IPS DF 4.7 (cell line): ENCODE results near the gene ALDH3B2.

Source experiments
- DNase-seq: peaks from one replicate; pipeline ENCODE4 v3.0.0-alpha.2; 2013; ENCODE audit warnings: low spot score; ENCODE audit errors: extremely low read depth

Gene ALDH3B2

DNA sequence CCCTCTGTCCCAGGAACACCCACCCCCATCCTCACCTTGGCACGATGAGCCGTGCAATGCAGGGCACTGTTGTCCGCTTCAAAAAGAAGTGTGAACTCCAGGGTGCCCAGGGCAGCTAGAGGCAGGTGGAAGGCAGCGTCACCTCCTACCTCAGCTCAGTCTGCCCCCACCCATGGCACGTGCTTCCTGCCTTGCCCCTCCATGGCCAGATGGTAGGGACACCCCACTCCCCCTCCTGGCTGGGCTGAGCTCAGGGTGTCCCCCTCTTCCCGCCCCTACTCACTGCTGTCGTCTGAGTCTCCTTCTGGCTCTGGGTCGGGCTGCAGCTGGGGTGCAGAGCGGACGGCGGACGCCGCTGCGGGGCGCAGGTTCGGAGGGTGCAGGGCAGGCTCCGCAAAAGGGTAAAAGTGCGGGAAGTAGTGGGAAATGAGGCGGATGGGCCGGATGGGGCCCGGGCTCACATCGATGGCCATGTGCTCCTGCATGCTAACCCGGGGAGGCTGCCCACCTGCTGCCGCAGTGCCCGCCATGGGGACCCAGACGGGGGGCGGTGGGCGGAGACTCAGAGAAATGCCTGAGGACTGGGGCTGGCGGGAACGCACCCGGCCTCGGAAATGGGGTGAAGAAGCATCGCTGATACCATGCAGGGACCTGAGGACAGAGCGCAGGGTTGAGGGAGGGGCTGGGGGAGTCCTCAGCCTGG lies 58.5 kb downstream of the ALDH3B2 start:
- DNase-seq, result no peak

DNA sequence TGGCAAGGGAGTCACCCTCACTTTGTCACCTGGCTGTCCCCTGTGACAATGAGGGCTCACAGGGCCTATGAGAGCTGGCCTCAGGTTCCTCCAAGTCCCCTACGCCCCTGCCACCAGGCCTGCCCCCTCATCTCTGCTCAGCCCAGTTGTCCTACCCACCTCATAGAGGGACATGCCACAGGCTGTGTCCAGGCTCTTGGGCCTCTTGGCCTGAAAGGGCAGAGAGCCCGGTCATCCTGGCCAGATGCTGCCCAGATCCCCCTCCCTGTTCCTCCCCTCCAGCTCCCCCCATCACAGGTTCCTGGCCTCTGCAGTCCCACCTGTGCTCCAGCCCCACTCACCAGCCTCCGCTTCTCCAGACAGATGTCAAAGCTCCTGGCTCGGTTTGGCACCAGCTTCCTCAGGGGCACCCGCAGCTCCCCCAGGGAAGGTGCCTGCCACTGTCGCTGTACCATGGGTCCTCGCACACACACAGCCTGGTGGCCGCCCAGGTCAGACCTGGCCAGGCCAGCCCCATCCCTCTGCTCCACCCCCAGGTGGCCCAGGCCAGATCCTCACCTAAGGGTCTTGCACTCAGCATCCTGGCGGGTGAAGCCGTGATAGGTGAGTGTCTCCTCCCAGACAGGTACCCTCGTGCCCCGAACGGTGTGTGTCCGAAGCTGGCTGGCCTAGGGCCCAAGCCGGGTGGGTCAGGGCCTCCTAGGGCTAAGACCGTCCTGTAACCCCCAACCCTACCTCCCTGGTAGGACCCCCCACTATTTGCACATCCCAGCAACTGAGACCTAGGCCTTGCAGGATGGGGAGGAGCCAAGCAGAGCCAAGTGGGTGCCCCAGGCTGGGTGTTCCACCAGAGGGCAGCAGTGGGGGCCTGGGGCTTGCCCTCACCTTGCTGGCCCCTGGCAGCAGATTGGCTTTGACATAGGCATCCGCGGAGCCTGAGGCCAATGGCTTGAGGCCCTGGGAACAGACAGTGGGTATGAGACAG lies 59.4 kb downstream of the ALDH3B2 start:
- no peak for DNase-seq

DNA sequence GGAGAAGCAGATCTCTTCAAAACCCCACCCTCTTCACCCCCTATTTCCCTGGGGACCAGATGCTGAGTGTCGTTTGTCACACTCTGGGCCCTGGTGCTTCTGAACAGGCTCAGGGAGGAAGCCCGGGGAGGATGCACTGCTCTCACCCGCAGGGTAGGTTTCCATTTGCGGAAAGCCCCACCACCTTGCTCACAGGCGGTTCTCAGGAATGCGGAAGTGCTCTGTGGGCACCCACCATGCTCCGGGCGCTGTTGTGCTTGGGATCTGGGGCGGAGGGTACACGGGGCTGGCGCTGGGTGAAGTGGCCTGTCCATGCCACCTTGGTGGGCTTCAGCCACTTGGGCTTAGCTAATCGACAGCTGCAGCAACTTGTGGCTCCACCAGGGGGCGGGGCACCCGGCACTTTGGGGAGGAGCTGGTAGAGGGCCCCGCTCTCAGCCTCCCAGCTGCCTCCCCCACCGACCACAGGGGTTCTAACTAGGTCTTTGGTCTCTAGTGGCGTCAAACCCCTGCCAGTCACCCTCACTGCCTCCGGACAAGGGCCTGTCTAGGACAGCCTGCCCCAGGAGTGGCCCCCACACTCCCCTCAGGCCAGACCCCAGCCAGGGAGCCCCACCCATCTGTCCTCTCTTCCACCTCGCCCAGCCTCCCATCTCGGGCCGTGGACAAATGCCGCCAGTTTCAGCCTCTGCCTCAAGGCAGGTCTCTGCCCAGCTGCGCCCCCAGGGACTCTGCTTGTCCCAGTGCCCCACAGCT lies 60.3 kb downstream of the ALDH3B2 start:
- DNase-seq, result no peak

DNA sequence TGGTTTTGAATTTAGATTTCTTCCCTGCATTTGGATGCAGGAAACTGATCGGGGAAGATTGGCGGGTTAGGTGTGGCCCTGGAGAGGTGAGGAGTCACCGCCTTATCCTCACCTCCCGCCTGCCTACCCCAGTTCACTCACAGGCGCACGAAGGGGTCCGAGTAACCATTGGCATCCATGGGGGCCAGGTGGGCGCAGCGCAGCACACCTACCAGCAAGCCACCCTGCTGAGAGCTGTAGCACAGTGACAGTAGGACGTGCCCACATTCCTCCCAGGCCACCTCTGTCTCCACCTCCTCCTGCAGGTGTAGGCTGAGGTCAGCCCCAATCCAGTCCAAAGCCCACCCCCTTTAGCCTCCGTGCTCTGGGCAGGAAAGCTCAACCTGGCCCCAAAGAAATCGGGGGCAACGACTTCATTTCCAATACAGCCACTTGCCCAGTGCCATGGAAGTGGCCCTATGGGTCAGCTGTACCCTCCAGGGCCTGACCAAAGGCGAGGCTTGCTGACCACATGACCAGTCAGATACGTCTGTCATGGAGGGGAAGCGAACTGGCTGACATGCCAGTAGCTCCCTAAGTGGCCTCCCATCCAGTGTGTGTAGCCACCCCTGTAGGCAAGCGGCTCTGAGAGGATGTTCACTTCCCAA lies 61.0 kb downstream of the ALDH3B2 start:
- no peak for DNase-seq

DNA sequence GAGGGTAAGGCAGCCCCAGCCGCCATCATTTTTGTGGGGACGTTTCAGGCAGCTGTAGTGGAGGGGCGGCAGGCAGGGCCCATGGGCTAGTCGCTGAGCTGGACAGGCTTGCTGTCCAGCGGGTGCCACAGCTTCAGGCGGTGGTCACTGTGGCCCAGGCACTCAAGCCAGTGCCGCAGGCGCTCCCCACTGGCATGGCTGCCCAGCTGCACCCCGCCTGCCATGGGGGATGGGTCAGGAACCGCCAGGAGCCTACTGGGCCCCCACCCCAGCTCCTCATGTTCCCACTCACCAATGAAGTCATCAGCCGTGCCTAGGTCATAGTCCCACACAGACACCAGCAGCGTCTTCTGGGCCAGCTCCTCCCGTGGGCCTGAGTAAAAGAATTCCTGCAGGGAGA lies 61.7 kb downstream of the ALDH3B2 start:
- DNase-seq, result no peak
